IMR-90 (cell line): ENCODE measurements around the gene LUZP2. TPM values are rescaled to one million over a fixed set of nuclear protein-coding genes. Genes with fewer than 3 reads are reported as not detected.

ENCODE experiments used
- ATAC-seq: fragments of 200-7000 bp; cut with Tn5 transposase; 2 replicates; pipeline ENCODE4 v1.9.1; 2020; ENCODE audit warnings: low read depth, mild to moderate bottlenecking, moderate library complexity
- BruUV-seq: library from RNA; stranded (reverse); fragments of 400-500 nt; replicated peaks from 2 replicates; lab custom pipeline; 2021; lab: Mats Ljungman, UMichigan
- CTCF ChIA-PET: fragments of 300-600 bp; formaldehyde crosslinking; extraction: SDS; loops from one replicate; lab custom pipeline; 2021; ENCODE audit warnings: antibody characterized with exemption; lab: Yijun Ruan, JAX
- POLR2A ChIA-PET: fragments of 300-600 bp; sonication (Branson Sonifier 250); formaldehyde crosslinking; loops from one replicate; lab custom pipeline; 2022; ENCODE audit warnings: antibody characterized with exemption; ENCODE audit not compliant: unreplicated experiment; lab: Charles Lee
- DNase-seq: peaks from one replicate; pipeline ENCODE4 v3.0.0; 2013
- H2AFZ ChIP-seq: replicated peaks from 2 replicates; pipeline ENCODE3; 2013; ENCODE audit warnings: low read length, mild to moderate bottlenecking; ENCODE audit not compliant: poor library complexity
- H2AK5ac ChIP-seq: 2 replicates; pipeline ENCODE4 v1.6.1; 2013; ENCODE audit warnings: low read depth, low read length, inconsistent platforms
- H2AK9ac ChIP-seq: replicated peaks from 2 replicates; pipeline ENCODE3; 2013; ENCODE audit warnings: mild to moderate bottlenecking, low read depth, low read length, moderate library complexity; ENCODE audit not compliant: poor library complexity
- H2BK120ac ChIP-seq: 2 replicates; pipeline ENCODE4 v1.6.1; 2013; ENCODE audit warnings: low read depth, low read length, inconsistent platforms
- H2BK15ac ChIP-seq: 3 replicates; pipeline ENCODE4 v1.6.1; 2013; ENCODE audit warnings: low read depth, low read length, inconsistent platforms
- H2BK20ac ChIP-seq: 2 replicates; pipeline ENCODE4 v1.6.1; 2013; ENCODE audit warnings: low read depth, mild to moderate bottlenecking, inconsistent platforms, low read length, moderate library complexity
- H2BK5ac ChIP-seq: 2 replicates; pipeline ENCODE4 v1.6.1; 2013; ENCODE audit warnings: mild to moderate bottlenecking, low read depth, low read length, inconsistent platforms; ENCODE audit not compliant: poor library complexity, severe bottlenecking
- H3K14ac ChIP-seq: replicated peaks from 2 replicates; pipeline ENCODE4 v1.6.1; 2013; ENCODE audit warnings: low read depth, low read length, inconsistent platforms
- H3K18ac ChIP-seq: 2 replicates; pipeline ENCODE4 v1.6.1; 2013; ENCODE audit warnings: low read depth, low read length, control low read depth
- H3K23ac ChIP-seq: 2 replicates; pipeline ENCODE4 v1.6.1; 2013; ENCODE audit warnings: low read depth, low read length, inconsistent platforms
- H3K27ac ChIP-seq: 2 replicates; pipeline ENCODE4 v1.5.1; 2013; ENCODE audit warnings: mild to moderate bottlenecking, control low read depth, low read length; ENCODE audit not compliant: insufficient read depth
- H3K27me3 ChIP-seq: 2 replicates; pipeline ENCODE4 v1.6.1; 2013; ENCODE audit warnings: low read length; ENCODE audit not compliant: control insufficient read depth, insufficient read depth
- H3K36me3 ChIP-seq: 2 replicates; pipeline ENCODE4 v1.6.1; 2013; ENCODE audit warnings: low read length, mixed read lengths; ENCODE audit not compliant: control insufficient read depth, insufficient read depth
- H3K4ac ChIP-seq: 2 replicates; pipeline ENCODE4 v1.6.1; 2013; ENCODE audit warnings: low read depth, low read length, inconsistent platforms
- H3K4me1 ChIP-seq: 2 replicates; pipeline ENCODE4 v1.6.1; 2013; ENCODE audit warnings: low read length, mixed read lengths; ENCODE audit not compliant: control insufficient read depth, insufficient read depth
- H3K4me2 ChIP-seq: 2 replicates; pipeline ENCODE4 v1.6.1; 2013; ENCODE audit warnings: low read depth, mild to moderate bottlenecking, control low read depth, low read length, moderate library complexity
- H3K4me3 ChIP-seq: 2 replicates; pipeline ENCODE4 v1.5.1; 2013; ENCODE audit warnings: low read depth, mild to moderate bottlenecking, control low read depth, low read length, moderate library complexity; ENCODE audit not compliant: insufficient read depth
- H3K56ac ChIP-seq: 2 replicates; pipeline ENCODE4 v1.6.1; 2013; ENCODE audit warnings: low read length, inconsistent platforms; ENCODE audit not compliant: insufficient read depth; ENCODE audit errors: extremely low read depth
- H3K79me1 ChIP-seq, 2 experiments: 2 replicates each; pipeline ENCODE4 v1.6.1; 2013; ENCODE audit warnings: low read length in 2 of 2, inconsistent platforms in 1 of 2, low read depth in 1 of 2
- H3K9ac ChIP-seq: 2 replicates; pipeline ENCODE4 v1.6.1; 2013; ENCODE audit warnings: low read depth, low read length, control low read depth
- H3K9me1 ChIP-seq: 2 replicates; pipeline ENCODE4 v1.6.1; 2013; ENCODE audit warnings: low read length, inconsistent platforms; ENCODE audit not compliant: insufficient read depth
- H3K9me3 ChIP-seq: 2 replicates; pipeline ENCODE4 v1.6.1; 2013; ENCODE audit warnings: low read length; ENCODE audit not compliant: control insufficient read depth, insufficient read depth
- H4K20me1 ChIP-seq: 2 replicates; pipeline ENCODE4 v1.6.1; 2013; ENCODE audit warnings: low read length, inconsistent platforms; ENCODE audit not compliant: insufficient read depth
- H4K5ac ChIP-seq: 2 replicates; pipeline ENCODE4 v1.6.1; 2013; ENCODE audit warnings: mild to moderate bottlenecking, low read depth, low read length, control low read depth
- H4K8ac ChIP-seq, 2 experiments: 2 replicates each; pipeline ENCODE4 v1.6.1; 2013; ENCODE audit warnings: low read depth in 2 of 2, low read length in 2 of 2, control low read depth in 1 of 2, inconsistent platforms in 1 of 2
- H4K91ac ChIP-seq: 2 replicates; pipeline ENCODE4 v1.6.1; 2013; ENCODE audit warnings: low read depth, low read length, inconsistent platforms; ENCODE audit not compliant: insufficient read depth
- CHD1 ChIP-seq: IDR thresholded peaks from 2 replicates; pipeline ENCODE4 v1.6.1; 2012; ENCODE audit warnings: low read depth, low read length, improper control_type of control experiment
- FOS ChIP-seq: fragments of 150-350 bp; IDR thresholded peaks from 2 replicates; pipeline ENCODE4 v1.6.1; 2016; ENCODE audit warnings: low read depth, low read length
- MAFK ChIP-seq: IDR thresholded peaks from 2 replicates; pipeline ENCODE4 v1.6.1; 2012; ENCODE audit warnings: low read depth, low read length, improper control_type of control experiment
- MAZ ChIP-seq: IDR thresholded peaks from 2 replicates; pipeline ENCODE4 v1.6.1; 2012; ENCODE audit warnings: low read depth, mild to moderate bottlenecking, low read length, improper control_type of control experiment, moderate library complexity, borderline replicate concordance
- POLR2A ChIP-seq: IDR thresholded peaks from 2 replicates; pipeline ENCODE4 v1.6.1; 2012; ENCODE audit warnings: mild to moderate bottlenecking, low read depth, low read length
- WGBS, 2 experiments: methylation state at CpG; one replicate each; pipeline versions ENCODE4 v1.1.5 to v1.1.7; 2013; ENCODE audit warnings: missing lambda C conversion rate in 2 of 2; ENCODE audit not compliant: insufficient read length in 1 of 2; ENCODE audit errors: extremely low coverage in 2 of 2; 5-methylcytosine and 5-hydroxymethylcytosine counted together
- dilution Hi-C: fragments of 300-500 bp; cut with HindIII; formaldehyde crosslinking; loops from one replicate; pipeline ENCODE4 v1.14.3; 2018; ENCODE audit warnings: low sequenced_read_pairs; ENCODE audit not compliant: unreplicated experiment
- in situ Hi-C: fragments of 300-500 bp; cut with MboI; formaldehyde crosslinking; loops from 3 replicates; pipeline ENCODE4 v1.14.3; 2019; ENCODE audit warnings: low sequenced_read_pairs, inconsistent platforms, mixed read lengths
- intact Hi-C: fragments of 100-400 bp; cut with micrococcal nuclease; formaldehyde crosslinking; loops from 2 replicates; pipeline ENCODE4 v1.10.0; 2022
- polyA plus RNA-seq, 3 experiments: library from polyadenylated mRNA; depleted of rRNA; stranded (reverse); fragments of >200 nt; gene quantifications; 2 replicates each; pipeline ENCODE4 v1.2.3, GENCODE V29; 2012; ENCODE audit warnings: low replicate concordance in 1 of 3
- total RNA-seq: library from RNA; depleted of rRNA; stranded (reverse); fragments of >200 nt; gene quantifications from 2 replicates; pipeline ENCODE4 v1.2.3, GENCODE V29; 2012

LUZP2 gene
- total and polyA plus RNA-seq, 2 of the 4 experiments (the other 2 are of a cell fraction): 0.89 to 2.0 TPM

- Histone ChIP-seq H4K20me1 (no peaks in the 10 kb centered on the region), H3K4me1 (no peaks in the 10 kb centered on the region), H3K4me2 (no peak overlapping the region), H2BK20ac (no peak overlapping the region), H3K56ac (no peak overlapping the region), H2AK9ac (no peak overlapping the region), H3K27me3 (no peaks in the 10 kb centered on the region), H2BK120ac (no peak overlapping the region), H2BK5ac (no peak overlapping the region), H3K27ac (no peak overlapping the region), H3K9me1 (no peaks in the 10 kb centered on the region), H3K79me1 (no peaks in the 10 kb centered on the region), H3K4ac (no peak overlapping the region), H3K9ac (no peak overlapping the region), H3K14ac (no peak overlapping the region), H3K18ac (no peak overlapping the region), H4K5ac (no peak overlapping the region), H2AFZ (no peak overlapping the region), H3K23ac (no peak overlapping the region), H2AK5ac (no peak overlapping the region), H4K8ac (no peak overlapping the region), H3K4me3 (no peak overlapping the region), H3K9me3 (no peaks in the 10 kb centered on the region), H3K36me3 (no peaks in the 10 kb centered on the region), H4K91ac (no peak overlapping the region), H2BK15ac (no peak overlapping the region)
- TF ChIP-seq FOS (no peak), POLR2A (no peak), CHD1 (no peak), MAZ (no peak), MAFK (no peak)
- ATAC-seq (no peak), DNase-seq (no peak)
- CTCF ChIA-PET: no interaction called here
- POLR2A ChIA-PET: no interaction called here
- in situ Hi-C loops: no loop called here
- intact Hi-C loops: no loop called here
- BruUV-seq: no TSS peak
- no CpG with 5 or more reads among the region's 2 CpGs for WGBS, 2 experiments
- dilution Hi-C loops: no loop called here
Observed at GRCh38 chr11:24837112-24837511, 340.3 kb downstream of the LUZP2 start.
